GM19452 (cell line): Measurements from ENCODE around the gene COL5A2.

Experiments used
- ATAC-seq: cut with Tn5 transposase; IDR thresholded peaks from one replicate; pipeline ENCODE4 v1.9.1; 2021; ENCODE audit not compliant: unreplicated experiment

COL5A2 gene

GRCh38 chr2:189178726-189179569 is 613 bp downstream of the COL5A2 start:
- no peak for ATAC-seq

- no peak for ATAC-seq
Measured at GRCh38 chr2:189178054-189178453, 1.5 kb downstream of the COL5A2 start.

- no peak for ATAC-seq
Measured at GRCh38 chr2:189177251-189177840, 2.2 kb downstream of the COL5A2 start.

GRCh38 chr2:189176516-189176915 is 3.0 kb downstream of the COL5A2 start:
- no peak for ATAC-seq

- no peak for ATAC-seq
Measured at GRCh38 chr2:189175869-189176433, 3.6 kb downstream of the COL5A2 start.

- no peak for ATAC-seq
Measured at GRCh38 chr2:189171956-189172609, 7.5 kb downstream of the COL5A2 start.

- ATAC-seq, result no peak
Measured at GRCh38 chr2:189168856-189169499, 10.6 kb downstream of the COL5A2 start.

GRCh38 chr2:189165656-189166380 is 13.7 kb downstream of the COL5A2 start:
- ATAC-seq, result no peak

- no peak for ATAC-seq
Measured at GRCh38 chr2:189164746-189165145, 14.8 kb downstream of the COL5A2 start.

GRCh38 chr2:189163889-189164288 is 15.7 kb downstream of the COL5A2 start:
- ATAC-seq, result no peak

- no peak for ATAC-seq
Measured at GRCh38 chr2:189162566-189162965, 17.0 kb downstream of the COL5A2 start.

GRCh38 chr2:189161894-189162293 is 17.7 kb downstream of the COL5A2 start:
- ATAC-seq, result no peak

- no peak for ATAC-seq
Measured at GRCh38 chr2:189159717-189160116, 19.8 kb downstream of the COL5A2 start.

GRCh38 chr2:189159273-189159672 is 20.3 kb downstream of the COL5A2 start:
- no peak for ATAC-seq

- no peak for ATAC-seq
Measured at GRCh38 chr2:189157939-189158338, 21.6 kb downstream of the COL5A2 start.

GRCh38 chr2:189157456-189157855 is 22.1 kb downstream of the COL5A2 start:
- no peak for ATAC-seq

- no peak for ATAC-seq
Measured at GRCh38 chr2:189155795-189156194, 23.8 kb downstream of the COL5A2 start.

GRCh38 chr2:189153619-189154018 is 25.9 kb downstream of the COL5A2 start:
- no peak for ATAC-seq

GRCh38 chr2:189152483-189152882 is 27.1 kb downstream of the COL5A2 start:
- no peak for ATAC-seq

- no peak for ATAC-seq
Measured at GRCh38 chr2:189151906-189152305, 27.7 kb downstream of the COL5A2 start.

GRCh38 chr2:189150033-189150432 is 29.5 kb downstream of the COL5A2 start:
- ATAC-seq, result no peak
